Measurements from ENCODE around the gene CFAP251.
"Not testable (repeated sequence)": the region's sequence is repeated elsewhere in the genome, so short reads cannot be mapped to it uniquely, and the experiment has no call there.

CFAP251 gene

DNA sequence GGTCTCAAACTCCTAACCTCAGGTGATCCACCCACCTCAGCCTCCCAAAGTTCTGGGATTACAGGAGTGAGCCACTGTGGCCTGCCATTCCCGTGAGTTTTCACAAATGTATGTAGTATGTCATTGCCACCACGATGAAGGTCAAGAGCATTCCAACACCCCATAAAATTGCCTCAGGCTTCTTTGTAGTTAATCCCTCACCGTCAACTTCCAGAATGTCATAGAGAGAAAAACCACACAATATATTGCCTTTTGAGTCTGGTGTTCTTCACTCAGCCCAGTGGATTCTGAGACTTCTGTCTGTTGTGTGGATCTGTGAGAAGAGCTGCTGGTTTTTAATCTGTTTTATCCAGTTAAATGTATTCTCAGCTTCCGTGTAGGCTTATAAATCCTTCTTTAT is 12.6 kb upstream of the CFAP251 start:
- no peak for DNase-seq

DNA sequence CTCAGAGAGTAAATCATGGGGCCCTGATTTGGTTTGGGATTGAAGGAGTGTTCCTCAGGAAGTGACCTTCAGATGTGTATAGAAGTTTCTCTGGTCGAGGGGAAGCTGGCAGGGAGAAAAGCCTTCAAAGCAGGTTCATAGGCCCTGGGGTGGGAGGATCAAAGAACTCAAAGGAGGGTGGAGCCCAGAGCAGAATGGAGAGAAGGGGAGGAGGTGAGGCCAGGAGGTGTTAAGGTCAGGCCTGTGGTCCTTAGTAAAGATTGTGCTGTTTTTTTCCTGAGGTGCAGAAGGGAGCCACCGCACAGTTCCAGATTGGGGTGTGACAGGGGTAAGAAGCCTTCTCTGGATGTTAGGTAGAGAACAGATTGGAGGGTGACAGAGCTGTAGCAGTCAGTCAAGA is 9.7 kb upstream of the CFAP251 start:
- DNase-seq = no peak

DNA sequence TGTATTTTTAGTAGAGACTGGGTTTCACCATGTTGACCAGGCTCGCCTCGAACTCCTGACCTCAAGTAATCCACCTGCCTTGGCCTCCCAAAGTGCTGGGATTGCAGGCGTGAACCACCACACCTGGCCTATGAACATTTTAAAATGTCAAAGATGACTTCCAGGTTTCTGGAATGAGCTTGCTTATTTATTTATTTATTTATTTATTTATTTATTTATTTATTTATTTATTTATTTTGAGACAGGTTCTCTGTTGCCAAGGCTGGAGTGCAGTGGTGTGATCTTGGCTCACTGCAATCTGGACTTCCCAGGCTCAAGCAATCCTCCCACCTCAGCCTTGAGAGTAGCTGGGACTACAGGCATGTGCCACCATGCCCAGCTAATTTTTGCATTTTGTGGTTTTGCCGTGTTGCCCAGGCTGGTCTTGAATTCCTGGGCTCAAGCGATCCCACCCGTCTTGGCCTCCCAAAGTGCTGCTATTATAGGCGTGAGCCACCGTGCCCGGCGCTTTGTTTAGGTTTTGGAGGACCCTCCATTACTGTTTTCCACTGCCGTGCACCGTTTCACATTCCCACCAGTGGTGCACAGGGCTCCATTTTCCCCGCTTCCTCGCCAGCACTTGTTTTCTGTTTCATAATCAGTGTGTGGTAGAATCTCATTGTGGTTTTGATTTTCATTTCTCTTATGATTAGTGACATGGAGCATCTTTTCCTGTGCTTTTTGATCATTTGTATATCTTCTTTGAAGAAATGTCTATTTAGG is 6.4 kb upstream of the CFAP251 start:
- no peak for DNase-seq

DNA sequence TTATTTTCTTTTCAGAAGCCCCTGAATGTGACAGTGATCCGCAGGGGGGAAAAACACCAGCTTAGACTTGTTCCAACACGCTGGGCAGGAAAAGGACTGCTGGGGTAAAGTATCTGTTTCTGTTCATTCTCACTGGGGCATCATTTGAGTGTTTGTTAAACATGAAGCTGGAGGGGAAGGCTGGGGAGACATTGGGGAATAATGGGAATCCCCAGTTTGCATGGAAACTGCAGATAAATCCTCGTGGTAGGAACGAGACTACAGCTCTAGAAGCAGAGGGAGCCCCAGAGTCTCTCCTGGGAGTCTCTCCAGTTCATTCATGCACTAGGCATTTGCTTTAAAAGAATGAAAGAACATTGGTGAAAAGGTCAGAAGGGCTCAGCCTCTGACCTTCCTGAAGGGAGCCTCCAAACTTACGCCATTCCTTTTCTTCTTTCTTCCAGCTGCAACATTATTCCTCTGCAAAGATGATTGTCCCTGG is 2.5 kb upstream of the CFAP251 start:
- no peak for DNase-seq

DNA sequence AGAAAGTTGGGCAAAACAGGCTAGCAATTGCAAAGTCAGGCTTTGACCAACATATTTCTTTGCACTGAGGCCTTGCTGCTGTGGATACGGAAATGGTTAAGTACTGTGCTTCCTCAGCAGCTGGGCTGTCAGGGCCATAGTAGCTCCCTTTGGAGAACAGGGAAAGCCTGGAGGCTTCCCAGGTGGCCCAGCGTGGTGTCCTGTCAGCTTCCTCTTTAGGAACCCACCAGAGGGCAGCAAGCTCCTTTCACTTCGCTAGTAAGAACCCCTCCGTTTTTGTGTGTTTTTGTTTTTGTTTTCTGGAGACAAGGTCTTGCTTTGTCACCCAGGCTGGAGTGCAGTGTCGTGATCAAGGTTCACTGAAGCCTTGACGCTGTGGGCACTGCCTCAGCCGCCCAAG is 1.7 kb upstream of the CFAP251 start:
- DNase-seq = no peak

DNA sequence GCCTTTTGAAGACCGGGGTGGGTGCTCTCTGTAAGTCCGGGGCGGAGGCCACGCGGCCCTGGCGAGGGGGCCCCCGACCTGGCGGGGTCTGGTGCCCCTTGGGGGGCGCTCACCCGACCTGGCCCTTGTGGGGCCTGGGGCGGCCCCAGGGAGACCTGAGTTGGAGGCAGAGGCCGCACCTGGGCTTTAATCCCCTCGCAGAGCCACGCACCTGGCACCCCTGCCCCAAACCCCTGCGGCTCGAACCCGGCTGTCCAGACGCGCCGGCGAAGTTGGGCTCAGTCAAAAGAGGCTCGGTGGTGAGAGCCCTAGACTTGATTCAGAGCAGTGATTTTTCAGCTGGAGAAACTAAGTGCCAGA is 267 bp downstream of the CFAP251 start:
- DNase-seq = no peak

DNA sequence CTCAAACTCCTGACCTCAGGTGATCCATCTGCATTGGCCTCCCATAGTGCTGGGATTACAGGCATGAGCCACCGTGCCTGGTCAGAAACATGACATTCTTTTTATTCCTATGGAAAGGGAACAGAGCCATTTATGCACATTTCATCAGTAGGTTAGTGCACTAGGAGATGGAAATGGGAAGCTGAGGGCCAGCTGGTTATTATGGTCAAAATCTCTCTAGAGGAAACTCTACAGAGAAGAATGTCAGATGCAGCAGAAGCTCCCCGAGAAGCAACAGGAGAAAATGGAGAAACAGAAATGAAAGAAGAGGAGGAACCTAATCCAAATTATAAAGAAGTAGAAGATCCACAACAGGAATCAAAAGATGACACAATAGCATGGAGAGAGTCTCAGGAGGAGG is 2.7 kb downstream of the CFAP251 start:
- DNase-seq = no peak

DNA sequence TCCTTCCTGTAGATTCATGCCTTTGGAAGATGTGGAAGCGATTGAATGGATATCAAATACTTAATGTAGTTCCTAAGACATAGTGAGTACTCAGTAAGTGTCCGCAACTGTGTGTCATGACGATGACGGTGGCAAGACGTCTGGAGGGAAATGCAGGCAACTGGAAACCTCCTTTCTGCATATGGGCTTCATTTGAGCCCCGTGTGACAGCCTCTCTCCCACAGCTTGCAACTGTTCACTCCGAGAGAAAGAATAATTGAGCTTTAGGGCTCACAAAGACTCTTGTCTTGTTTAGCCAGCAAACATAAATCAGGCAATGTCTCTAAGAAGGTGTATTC is 6.9 kb downstream of the CFAP251 start:
- no peak for DNase-seq

DNA sequence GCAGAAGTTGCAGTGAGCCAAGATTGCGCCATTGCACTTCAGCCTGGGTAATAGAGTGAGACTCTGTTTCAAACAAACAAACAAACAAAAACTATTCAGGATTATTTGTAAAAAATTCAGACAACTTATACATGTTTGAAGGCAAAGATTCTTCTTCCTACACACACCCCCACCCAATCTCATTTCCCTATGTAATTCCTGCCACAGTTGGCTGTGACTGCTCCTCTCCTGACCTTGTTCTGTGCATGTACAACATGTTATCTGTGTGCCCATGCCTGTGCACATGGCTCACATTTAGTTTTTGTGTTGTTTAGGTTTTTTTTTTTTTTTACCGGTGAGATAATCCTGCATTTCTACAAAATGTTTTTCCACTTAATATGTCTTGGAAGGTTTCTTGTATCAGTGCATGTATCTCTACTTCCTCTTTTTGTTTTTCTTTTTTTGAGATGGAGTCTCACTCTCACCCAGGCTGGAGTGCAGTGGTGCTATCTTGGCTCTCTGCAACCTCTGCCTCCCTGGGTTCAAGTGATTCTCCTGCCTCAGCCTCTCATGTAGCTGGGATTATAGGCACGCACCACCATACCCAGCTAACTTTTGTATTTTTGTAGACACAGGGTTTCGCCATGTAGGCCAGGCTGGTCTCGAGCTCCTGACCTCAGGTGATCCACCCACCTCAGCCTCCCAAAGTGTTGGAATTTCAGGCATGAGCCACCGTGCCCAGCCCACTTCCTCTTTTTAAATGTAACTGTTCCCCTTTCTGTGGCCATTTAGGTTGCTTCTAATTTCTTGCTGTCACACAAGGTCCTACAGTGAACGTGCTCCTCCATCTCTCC is 8.7 kb downstream of the CFAP251 start:
- no peak for DNase-seq

DNA sequence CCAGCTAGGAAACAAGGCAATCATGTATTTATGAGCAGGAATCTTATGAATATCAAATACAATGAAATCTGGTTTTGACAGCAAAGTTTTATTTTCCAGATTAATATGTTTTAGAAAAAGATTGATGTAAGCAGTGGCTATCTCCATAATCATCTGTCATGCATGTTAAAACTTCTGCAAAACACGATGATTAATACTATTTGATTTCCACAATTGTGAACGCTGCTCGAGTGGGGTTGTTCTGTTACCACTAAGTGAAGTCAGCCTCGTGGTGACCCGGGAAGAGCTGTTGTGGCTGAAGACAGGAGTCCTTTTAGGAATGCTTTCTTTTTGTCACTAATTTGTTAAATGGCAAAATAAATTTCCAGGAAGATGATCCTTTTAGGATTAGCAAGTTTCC is 9.4 kb downstream of the CFAP251 start:
- DNase-seq = no peak

DNA sequence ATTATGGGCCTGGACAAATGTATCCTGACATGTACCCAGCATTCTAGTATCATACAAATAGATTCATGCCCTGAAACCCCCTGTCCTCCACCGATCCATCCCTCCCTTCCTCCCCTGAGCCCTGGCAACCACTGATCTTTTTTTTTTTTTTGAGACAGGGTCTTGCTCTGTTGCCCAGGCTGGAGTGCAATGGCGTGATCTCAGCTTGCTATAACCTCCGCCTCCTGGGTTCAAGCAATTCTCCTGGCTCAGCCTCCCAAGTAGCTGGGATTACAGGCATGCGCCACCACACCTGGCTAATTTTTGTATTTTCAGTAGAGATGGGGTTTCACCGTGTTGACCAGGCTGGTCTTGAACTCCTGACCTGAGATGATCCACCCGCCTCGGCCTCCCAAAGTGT is 11.2 kb downstream of the CFAP251 start:
- not testable (repeated sequence) for DNase-seq

DNA sequence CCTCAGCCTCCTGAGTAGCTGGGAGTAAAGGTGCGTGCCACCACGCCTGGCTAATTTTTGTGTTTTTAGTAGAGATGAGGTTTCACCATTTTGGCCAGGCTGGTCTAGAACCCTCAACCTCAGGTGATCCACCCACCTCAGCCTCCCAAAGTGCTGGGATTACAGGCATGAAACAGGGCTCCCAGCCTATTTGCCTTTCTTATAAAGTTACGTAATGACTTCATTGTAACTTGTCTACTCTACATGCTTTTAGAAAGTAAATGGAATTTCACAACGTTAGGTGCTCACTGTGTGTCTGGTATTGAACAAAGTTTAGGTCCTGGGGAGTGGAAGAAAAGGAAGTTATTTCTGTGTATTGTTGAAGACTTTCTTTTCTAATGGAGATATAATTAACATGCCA is 12.5 kb downstream of the CFAP251 start:
- no peak for DNase-seq

DNA sequence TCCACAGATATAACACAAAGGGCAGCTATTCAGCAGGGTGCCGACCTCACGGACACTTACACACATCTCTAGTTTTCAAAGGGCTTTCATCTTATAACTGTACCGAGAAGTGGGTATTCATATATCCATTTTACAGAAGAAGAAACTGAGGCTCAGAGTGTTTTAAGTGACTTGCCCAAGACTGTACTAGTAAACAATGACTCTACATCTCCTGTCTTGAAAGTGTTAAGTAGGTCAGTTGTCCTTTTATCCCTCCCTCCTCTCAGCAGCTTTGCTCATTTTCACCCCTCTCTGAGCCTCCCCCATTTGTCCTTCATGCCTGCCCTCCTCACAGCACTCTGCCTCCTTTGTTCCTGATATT is 13.8 kb downstream of the CFAP251 start:
- DNase-seq = no peak

DNA sequence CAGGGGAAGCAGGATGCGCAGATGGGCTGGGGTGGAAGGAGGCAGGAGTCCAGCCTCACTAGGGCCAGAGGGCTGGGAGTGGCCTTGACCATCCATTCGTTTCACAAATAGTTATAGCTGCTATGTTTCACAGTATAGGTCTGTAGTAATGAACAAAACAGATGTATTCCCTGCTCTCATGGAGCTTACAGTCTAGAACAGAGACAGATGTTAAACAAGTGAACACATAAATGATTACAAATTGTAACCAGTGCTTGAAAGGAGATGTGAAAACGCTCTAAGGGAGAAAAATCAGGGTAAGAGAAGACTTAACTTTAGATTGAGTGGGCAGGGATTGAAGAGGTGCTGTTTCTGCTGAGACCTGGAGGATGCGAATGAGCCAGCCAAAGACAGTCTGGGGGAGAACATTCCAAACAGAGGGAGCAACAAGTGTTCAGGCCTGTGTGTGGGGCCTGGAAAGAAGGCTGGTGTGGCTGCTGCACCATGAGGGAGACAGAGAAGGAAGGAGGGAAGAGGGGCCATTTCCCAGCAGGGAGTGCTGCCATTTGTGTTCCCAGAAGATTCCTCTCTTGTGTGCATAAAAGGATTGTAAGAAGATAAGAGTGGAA is 14.6 kb downstream of the CFAP251 start:
- DNase-seq = no peak

DNA sequence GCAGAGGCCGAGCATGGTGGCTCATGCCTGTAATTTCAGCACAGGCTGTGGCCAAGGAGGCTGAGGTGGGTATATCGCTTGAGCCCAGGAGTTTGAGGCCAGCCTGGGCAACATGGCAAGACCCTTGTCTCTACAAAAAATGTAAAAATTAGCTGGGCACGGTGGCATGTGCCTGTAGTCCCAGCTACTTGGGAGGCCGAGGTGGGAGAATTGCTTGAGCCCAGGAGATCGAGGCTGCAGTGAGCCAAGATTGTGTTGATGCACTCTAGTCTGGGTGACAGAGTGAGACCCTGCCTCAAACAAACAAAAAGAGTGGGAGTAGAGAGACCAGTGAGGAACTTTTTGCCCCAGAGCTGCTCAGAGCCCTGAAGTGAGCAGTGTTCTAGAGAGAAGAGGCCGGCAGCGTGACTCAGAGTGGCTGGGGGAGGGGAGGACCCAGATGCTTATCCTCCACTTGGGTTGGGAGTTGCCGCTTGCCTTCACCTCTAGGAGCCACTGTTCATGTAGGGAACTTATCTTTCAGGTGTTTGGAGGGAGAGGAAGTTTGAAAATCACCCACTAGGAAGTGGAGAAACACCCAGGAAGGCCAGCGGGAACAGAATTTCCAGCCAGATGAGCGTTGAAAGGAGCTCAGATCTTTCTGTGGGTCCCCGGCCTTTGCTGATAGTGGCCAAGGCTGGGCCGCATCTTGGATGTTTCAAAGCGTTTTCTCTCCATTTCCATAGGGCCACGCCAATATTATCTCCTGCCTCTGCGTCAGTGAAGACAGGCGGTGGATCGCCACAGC is 15.3 kb downstream of the CFAP251 start:
- no peak for DNase-seq

DNA sequence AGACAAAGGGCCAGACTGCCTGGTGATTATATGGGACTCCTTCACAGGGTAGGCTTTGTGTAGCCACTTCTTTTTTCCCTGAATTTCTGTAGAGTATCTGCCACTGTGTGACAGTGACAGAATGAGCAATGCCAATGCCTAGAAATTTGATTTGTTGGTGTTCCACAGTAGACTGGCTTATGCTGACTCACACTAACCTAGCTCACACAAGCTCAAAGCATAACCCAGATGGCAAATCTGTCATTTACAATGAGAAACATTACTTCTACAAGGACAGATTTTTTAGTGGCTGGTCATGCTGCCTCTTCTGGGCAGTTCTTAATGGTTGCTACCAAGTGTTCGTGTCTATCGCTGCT is 15.9 kb downstream of the CFAP251 start:
- no peak for DNase-seq

DNA sequence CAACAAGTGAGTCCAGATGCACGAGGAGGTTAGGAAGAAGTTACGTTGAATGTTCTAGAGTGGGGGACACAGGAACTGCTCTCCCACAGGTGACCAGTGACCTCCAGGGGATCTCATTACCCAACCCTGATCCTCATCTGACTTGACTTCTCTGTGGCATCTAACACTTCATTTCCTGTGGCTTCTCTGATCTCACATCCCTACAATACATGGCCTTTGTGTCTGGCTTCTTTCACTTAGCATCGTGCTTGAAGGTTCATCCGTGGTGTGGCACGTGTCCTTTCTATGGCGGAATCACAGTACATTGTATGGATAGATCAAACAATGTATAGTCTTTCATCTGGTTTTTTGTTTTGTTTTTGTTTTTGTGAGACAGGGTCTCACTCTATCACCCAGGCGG is 19.3 kb downstream of the CFAP251 start:
- DNase-seq = no peak

DNA sequence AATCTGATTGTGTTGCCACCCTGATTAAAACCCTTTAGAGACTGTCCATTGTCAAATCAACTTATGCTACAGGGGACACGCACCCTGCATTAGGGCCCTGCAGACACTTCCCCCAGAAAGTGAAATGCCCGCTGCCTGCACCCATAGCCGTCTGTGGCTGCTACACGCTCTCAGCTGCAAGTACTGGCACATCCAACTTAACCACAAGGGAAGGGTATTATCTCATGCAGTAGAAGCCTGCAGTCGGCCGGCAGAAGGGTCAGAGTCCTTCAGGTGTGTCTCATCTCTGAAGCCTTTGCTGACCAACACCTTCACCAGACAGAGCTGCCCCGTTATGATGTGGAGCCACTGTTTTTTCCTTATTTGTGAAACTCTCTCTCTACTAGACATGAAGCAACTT is 20.8 kb downstream of the CFAP251 start:
- no peak for DNase-seq

DNA sequence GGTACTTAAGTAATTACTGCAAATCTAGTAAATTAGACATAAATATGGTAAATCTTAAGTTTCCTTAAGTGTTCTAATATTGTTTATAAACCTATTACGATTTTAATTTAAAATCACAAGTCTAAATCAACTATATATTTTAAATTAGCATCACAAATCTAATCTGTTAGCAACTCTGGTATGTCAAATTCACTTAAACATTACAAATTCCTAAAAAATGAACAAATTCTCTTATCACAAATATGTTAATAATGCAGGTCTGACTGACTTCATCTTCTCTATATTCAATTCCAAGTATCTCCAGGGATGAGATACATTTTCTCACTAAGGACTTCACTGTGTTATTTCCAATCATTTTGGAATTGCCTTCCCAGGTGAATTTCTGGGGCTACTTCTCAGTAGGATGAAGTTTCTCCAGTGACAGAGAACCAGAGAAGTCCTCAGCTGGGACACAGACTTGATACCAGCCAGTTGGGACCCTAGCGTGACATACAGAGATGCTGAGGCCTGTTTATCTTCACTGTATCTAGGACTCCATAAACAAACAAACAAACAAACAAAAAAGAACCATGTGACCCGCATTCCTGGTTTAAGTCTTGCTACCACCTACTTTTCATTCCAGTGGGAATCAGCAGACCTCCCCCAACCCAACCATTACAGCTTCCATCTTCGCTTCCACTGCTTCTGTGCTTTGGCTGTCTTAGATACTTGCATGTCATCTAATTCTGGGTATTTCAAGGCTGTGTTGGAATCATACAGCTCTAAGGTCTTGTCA is 21.8 kb downstream of the CFAP251 start:
- no peak for DNase-seq

DNA sequence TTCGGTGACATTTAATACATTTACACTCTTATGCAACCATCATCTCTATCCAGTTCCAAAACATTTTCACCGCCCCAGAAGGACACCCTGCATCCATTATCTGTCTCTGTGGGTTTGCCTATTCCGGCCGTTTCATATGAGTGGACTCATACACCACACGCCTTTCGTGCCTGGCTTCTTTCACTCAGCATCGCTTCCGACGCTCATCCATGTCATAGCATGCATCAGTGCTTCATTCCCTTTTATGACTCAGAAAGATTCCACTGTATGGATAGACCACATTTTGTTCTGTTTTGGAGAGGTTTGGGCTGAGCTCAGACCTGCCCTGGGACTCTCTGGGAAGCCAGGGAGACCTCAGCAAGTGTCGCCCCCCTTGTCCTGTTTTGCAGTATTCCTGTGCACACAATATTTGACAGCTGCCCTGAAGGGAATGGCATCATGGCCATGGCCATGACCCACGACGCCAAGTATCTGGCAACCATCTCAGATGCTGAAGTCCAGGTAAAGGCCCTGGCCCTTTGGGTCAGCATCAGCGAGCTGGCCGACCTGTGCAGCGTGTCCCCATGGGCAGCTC is 23.8 kb downstream of the CFAP251 start:
- no peak for DNase-seq

DNA sequence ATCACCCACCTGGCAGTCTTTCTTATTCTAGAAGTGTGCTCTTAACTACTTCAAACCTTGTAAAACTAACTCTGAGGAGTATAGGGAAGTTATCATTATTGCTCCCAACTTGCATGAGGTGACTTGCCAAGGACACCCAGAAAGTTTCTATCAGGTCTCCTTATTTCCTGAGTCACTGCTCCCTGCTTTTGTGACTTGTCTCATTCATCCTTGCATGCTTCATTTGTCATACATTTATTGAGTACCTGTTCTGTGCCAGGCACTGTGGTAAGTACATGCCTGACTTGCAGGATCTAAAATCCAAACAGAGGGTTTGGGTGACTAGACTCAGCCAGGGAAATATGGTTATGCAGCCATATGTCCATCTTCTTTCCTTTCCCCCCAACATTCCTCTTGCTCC is 25.5 kb downstream of the CFAP251 start:
- DNase-seq = no peak

DNA sequence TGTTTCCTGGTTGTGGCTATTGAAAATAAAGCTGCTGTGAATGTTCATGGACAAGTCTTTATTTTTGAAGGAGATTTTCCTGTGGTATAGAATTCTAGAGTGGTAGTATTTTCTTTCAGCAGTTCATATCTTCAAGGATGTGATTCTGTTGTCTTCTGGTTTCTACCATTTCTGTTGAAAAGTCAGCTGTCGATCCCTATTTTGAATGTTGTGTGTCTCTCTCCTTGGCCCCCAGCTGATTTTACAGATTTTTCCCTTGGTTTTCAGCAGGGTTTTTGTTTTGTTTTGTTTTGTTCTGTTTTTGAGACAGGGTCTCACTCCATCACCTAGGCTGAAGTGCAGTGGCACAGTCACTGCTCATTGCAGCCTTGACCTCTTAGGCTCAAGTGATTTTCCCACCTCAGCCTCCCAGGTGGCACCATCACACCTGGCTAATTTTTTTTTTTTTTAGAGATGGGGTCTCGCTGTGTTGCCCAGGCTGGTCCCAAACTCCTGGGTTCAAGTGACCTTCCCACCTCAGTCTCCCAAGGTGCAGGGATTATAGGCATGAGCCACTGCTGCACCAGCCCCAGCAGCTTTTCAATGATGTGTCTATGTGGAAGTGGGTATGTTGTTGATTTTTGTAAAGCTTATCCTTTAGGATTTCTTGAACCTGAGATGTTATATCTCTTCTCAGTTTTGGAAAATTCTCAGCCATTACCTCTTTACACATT is 28.1 kb downstream of the CFAP251 start:
- no peak for DNase-seq

Data from activated CD4-positive, alpha-beta T cell treated with anti-CD3 and anti-CD28 coated beads, Interleukin-2, amount 50 U/mL, for 4 hours (primary cell).